LHCN-M2 (cell line): ENCODE data around the gene DNAAF5. TPM values are rescaled to one million over a fixed set of nuclear protein-coding genes. Genes with fewer than 3 reads are reported as not detected.
"Not testable (repeated sequence)": the region's sequence is repeated elsewhere in the genome, so short reads cannot be mapped to it uniquely, and the experiment has no call there.

Experiments used
- DNase-seq: peaks from one replicate; pipeline ENCODE4 v3.0.0-alpha.2; 2012; ENCODE audit warnings: low read depth
- total RNA-seq: library from RNA; depleted of rRNA; stranded (reverse); fragments of >200 nt; gene quantifications from 2 replicates; pipeline ENCODE4 v1.2.3, GENCODE V29; 2014

The DNAAF5 gene
- total RNA-seq, 1 experiment from 2014 or later = 55.9 TPM

DNA sequence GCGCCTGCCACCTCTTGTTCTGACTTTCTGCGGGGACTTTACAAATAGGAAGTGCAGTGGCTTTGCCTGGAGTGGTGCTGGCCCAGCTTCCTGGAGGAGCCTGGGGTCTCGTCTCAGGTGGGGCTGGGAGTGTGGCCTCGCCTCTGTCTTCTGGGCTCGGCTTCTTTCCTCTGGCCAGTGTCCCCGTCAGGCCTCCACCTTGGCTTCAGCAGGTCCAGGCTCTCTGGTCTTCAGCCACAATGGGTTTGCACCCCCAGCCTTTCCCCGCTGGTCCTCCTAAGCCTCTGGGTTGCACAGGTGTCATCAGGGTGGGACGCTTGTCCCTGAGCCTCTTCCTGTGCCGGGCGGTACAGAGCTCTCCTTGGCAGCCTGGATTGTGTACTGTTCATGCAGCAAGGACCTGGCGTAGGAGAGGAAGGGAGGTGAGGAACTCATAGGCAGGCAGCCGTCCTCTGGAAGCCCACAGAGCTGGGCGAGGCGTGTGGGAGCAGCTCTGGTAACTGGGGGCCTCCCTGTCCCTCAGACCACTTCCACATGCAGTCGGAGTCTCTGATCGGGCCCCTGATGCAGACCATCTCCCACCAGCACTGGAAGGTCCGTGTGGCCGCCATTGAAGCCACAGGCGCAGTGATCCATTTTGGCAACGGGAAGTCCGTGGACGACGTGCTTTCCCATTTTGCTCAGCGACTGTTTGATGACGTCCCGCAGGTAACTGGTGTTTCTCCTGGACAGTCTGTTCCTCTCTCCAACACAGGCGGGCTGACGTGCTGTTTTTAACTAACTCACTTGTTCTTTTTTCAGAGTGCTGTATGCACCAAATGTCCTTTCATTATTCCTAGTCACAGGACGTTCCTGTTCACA is 2.9 kb downstream of the DNAAF5 start:
- no peak for DNase-seq

- peak; percentile 24 for DNase-seq
Observed at GRCh38 chr7:730501-731439, 4.3 kb downstream of the DNAAF5 start.

DNA sequence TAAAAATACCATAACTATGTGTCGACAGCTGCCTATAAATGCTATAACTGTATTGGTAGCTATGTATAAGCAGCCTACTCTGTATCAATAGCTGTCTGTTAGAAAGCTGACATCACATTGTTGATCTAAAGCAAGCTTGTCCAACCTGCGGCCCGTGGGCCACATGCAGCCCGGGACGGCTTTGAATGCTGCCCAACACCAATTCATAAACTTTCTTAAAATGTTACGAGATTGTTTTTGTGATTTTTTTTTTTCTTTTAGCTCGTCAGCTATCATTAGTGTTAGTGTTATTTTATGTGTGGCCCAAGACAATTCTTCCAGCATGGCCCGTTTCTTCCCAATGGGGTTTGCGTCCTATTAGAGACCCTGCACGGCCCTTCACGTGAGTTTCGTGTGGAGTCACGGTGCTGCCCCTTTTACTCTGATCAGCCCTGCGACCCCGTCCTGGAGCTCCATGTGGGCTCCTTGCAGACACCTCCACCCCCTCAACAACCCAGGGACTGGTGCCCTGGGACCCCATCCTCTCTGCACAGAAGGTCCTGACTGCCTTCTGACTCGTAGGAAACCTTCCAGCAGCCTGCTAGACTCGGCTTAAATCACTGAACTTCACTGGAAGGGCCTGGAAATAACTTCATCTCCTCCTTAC is 5.1 kb downstream of the DNAAF5 start:
- DNase-seq = no peak

GRCh38 chr7:732094-732541 is 5.6 kb downstream of the DNAAF5 start:
- peak; percentile 91 for DNase-seq

- DNase-seq = peak; percentile 76
Observed at GRCh38 chr7:732556-732955, 6.1 kb downstream of the DNAAF5 start.

DNA sequence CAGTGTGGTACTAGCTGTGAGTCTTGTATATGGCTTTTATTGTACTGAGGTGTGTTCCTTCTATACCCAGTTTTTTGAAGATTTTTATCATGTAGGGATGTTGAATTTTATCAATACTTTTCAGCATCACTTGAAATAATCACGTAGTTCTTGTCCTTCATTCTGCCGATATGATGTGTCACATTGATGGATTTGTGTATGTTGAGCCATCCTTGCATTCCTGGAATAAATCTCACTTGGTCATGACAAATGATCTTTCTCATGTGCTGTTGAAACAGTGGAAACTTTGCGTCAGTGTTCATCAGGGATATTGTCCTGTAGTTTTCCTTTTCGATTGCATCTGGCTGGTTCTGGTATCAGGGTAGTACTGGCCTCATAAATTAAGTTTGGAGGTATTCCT is 7.7 kb downstream of the DNAAF5 start:
- peak; percentile 13 for DNase-seq

GRCh38 chr7:734808-735207 is 8.3 kb downstream of the DNAAF5 start:
- no peak for DNase-seq

DNA sequence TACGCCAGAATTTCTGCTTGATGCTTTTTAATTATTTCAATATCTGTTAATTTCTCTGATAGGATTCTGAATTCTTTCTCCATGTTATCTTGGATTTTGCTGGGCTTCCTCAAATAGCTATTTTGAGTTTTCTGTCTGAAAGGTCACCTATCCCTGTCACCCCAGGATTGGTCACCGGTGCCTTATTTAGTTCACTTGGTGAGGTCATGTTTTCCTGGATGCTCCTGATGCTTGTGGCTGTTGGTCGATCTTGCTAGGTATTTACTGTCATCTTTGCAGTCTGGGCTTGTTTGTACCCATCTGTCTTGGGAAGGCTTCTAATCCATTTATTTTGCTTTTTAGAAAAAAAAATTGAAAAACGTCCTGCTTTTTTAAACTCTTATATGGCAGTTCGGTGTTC is 11.7 kb downstream of the DNAAF5 start:
- DNase-seq = no peak

DNA sequence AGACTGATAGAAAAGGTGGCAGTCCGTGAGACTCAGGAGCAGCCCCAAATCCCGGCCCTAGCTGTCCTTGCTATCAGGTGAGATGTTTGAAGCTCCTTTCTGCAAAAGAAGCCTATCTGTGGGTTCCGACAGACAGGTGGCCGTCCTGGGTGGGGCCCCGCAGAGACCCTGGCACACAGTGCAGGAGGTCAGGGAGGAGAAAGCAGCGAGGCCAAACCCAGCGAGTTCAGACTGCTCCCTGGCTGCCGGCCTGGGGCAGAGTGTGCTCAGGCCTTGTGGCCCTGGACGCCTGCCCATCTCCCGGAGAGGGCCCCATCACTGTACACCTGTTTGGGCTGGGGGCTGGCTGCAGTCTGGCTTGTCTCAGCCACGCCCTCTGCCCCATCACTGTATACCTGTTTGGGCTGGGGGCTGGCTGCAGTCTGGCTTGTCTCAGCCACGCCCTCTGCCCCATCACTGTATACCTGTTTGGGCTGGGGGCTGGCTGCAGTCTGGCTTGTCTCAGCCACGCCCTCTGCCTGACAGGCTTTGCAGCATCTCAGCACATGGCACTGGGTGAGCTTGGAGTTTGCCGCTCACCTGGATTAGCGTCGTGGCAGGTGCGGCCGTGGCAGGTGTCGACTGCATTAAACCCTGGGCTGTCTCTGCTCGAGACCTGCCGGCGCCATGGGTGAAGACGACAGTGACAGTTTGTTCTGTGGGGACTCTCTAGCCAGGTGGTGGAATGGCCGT is 12.4 kb downstream of the DNAAF5 start:
- no peak for DNase-seq

DNA sequence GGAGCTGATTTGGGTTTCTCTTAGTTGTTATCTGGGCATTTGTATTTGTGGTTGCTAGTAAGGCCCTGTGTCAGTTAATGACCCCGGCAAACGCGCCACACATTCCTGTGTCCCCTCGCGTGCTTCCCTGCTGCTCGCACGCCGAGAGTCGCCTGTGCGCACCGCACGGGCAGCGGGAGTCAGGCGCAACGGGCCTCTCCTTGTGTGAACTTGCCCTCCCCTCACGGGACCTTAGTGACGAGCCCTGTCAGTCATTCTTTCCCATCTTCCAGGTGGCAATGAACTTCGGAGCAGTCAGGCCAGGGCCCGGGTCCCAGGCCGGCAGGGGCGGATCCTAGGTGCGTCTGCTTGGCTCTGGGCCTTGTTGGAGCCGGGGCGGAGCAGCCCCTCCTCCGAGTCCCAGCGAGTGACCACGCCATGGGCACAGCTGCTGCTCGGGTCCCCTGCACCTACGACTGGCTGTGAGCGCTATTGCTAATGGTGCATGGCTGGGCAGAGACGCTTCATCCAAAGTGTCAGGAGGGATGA is 13.0 kb downstream of the DNAAF5 start:
- DNase-seq = no peak

DNA sequence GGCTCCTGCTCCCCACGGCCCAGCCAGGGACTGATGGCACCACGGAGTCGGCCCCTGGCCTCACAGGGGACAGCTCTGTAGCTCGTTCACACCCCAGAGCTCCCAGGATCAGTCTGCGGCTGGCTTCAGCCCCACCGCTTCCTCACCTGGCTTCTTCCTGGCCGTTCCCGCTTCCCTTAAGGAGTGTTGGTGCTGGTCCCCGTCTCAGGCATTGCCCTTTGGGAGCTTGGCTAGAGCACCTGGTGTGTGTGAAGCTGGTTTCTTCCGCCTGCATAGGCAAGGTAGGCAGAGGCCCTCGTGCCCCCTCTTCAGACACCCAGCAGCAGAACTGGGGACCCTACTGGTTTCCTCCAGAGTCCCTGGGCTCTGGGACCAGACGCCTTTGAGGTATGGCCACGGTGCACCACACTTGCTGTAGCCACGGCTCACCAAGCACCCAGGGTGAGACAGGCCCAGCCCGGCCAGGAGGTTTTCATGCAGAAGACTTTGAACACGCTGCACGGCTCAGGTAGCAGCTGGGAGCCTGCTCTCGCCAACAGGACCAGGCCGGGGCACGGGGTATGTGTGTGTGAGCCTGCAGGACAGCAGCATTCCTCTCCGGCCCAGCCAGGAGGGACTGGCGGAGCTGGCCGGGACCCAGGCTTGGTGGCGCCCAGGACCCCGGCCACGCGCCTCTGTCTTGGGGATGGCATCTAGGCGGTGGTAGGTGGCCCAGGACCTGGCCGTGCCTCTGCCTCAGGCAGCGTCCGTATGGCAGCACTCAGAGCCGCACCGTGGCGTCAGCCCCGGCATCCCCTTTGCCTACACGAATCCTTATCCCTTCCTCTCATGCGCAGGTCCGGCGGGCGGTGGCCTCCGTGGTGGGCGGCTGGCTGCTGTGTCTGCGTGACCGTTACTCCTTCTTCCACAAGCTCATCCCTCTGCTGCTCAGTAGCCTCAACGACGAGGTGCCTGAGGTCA is 13.8 kb downstream of the DNAAF5 start:
- no peak for DNase-seq

GRCh38 chr7:741191-741671 is 14.7 kb downstream of the DNAAF5 start:
- DNase-seq = no peak

DNA sequence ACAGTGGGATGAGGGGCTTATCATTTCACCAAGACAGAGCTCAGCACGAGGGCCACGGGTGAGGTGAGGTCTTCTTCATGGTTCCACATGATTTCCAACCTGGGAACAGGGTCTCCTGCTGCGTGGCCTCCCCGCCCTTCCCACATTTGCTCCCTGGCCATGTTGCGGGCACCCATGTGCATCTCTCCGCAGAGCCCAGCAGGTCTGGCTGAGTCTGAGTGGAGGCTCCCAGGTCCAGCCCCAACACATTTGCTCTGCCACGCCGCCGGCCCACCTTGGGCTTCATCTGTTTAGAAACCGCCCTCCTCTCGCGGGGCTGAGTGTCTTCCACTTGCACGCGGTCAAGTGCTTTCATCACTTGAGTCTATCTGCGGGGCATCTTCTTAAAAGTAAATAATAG is 15.4 kb downstream of the DNAAF5 start:
- no peak for DNase-seq

DNA sequence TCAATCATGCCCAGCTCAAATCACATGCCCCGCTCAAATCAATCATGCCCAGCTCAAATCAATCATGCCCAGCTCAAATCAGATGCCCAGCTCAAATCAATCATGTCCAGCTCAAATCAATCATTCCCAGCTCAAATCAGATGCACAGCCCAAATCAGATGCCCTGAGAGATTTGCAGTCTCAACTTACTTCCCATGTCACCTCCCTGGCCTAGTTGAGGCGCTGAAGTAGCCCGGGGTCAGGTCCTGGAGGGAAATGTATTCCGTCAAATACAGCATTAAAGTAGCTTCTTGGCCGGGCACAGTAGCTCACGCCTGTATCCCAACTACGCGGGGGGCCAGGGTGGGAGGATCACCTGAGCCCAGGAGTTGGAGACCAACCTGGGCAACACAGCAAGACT is 16.3 kb downstream of the DNAAF5 start:
- DNase-seq = no peak

- not testable (repeated sequence) for DNase-seq
Observed at GRCh38 chr7:743341-744127, 17.0 kb downstream of the DNAAF5 start.

DNA sequence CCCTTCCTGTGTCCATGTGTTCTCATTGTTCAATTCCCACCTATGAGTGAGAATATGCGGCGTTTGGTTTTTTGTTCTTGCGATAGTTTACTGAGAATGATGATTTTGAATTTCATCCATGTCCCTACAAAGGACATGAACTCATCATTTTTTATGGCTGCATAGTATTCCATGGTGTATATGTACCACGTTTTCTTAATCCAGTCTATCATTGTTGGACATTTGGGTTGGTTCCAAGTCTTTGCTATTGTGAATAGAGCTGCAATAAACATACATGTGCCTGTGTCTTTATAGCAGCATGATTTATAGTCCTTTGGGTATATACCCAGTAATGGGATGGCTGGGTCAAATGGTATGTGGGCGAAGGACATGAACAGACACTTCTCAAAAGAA is 17.6 kb downstream of the DNAAF5 start:
- not testable (repeated sequence) for DNase-seq

- DNase-seq = no peak
Observed at GRCh38 chr7:744854-745430, 18.4 kb downstream of the DNAAF5 start.

- DNase-seq = no peak
Observed at GRCh38 chr7:745431-746154, 19.1 kb downstream of the DNAAF5 start.
